ACC112 (cell line): ENCODE data around the gene CCR7.

ENCODE experiments used
- H2AFZ ChIP-seq: fragments of 200-600 bp; sonication (generic); one replicate; pipeline ENCODE4 v1.6.0; 2017; ENCODE audit warnings: antibody characterized with exemption, low read length; ENCODE audit not compliant: unreplicated experiment
- H3K27ac ChIP-seq: fragments of 200-600 bp; sonication (generic); 2 replicates; pipeline ENCODE4 v1.5.1; 2014; ENCODE audit warnings: low read depth, mild to moderate bottlenecking, antibody characterized with exemption, low read length, moderate library complexity
- H3K27me3 ChIP-seq: fragments of 200-600 bp; sonication (generic); 2 replicates; pipeline ENCODE4 v1.6.1; 2014; ENCODE audit warnings: mild to moderate bottlenecking, antibody characterized with exemption, low read length, moderate library complexity, mixed read lengths; ENCODE audit not compliant: insufficient read depth
- H3K36me3 ChIP-seq: fragments of 200-600 bp; sonication (generic); 2 replicates; pipeline ENCODE4 v1.6.1; 2016; ENCODE audit warnings: mild to moderate bottlenecking, antibody characterized with exemption, low read length, moderate library complexity, mixed read lengths; ENCODE audit not compliant: insufficient read depth
- H3K4me1 ChIP-seq: fragments of 200-600 bp; sonication (generic); one replicate; pipeline ENCODE4 v1.6.1; 2016; ENCODE audit warnings: low read length, mixed read lengths; ENCODE audit not compliant: insufficient read depth, unreplicated experiment, control insufficient read depth
- H3K4me3 ChIP-seq: fragments of 200-600 bp; sonication (generic); 2 replicates; pipeline ENCODE4 v1.5.1; 2014; ENCODE audit warnings: mild to moderate bottlenecking, low read depth, low read length
- H3K79me2 ChIP-seq: fragments of 200-600 bp; sonication (generic); one replicate; pipeline ENCODE4 v1.6.0; 2016; ENCODE audit warnings: low read length; ENCODE audit not compliant: control insufficient read depth, unreplicated experiment, insufficient read depth

Gene CCR7

GRCh38 chr17:40605306-40605705, 40.0 kb upstream of the CCR7 start:
- Histone ChIP-seq H3K27ac (no peak overlapping the region), H3K36me3 (no peaks in the 10 kb centered on the region), H3K27me3 (no peaks in the 10 kb centered on the region), H3K4me3 (no peak overlapping the region), H3K79me2 (no peaks in the 10 kb centered on the region), H2AFZ (no peak overlapping the region), H3K4me1 (no peaks in the 10 kb centered on the region)

GRCh38 chr17:40604327-40605080, 39.2 kb upstream of the CCR7 start:
- Histone ChIP-seq H3K4me3 (no peak overlapping the region), H3K36me3 (no peaks in the 10 kb centered on the region), H3K79me2 (no peaks in the 10 kb centered on the region), H2AFZ (no peak overlapping the region), H3K27me3 (no peaks in the 10 kb centered on the region), H3K4me1 (peaks cover 2% of the 10 kb centered on the region), H3K27ac (no peak overlapping the region)

- no peaks in the 10 kb centered on the region for H3K27me3 ChIP-seq
- no peak overlapping the region for H3K4me3 ChIP-seq
- peaks cover 10% of the 10 kb centered on the region for H3K4me1 ChIP-seq
- H3K79me2 ChIP-seq: no peaks in the 10 kb centered on the region
- no peak overlapping the region for H2AFZ ChIP-seq
- H3K36me3 ChIP-seq: no peaks in the 10 kb centered on the region
- H3K27ac ChIP-seq: no peak overlapping the region
Observed at GRCh38 chr17:40602445-40603443, 37.5 kb upstream of the CCR7 start.

- Histone ChIP-seq H3K27ac (no peak overlapping the region), H3K4me3 (no peak overlapping the region), H3K79me2 (no peaks in the 10 kb centered on the region), H2AFZ (no peak overlapping the region), H3K4me1 (peaks cover 10% of the 10 kb centered on the region), H3K27me3 (no peaks in the 10 kb centered on the region), H3K36me3 (no peaks in the 10 kb centered on the region)
Observed at GRCh38 chr17:40600486-40601046, 35.3 kb upstream of the CCR7 start.

- no peak overlapping the region for H2AFZ ChIP-seq
- no peaks in the 10 kb centered on the region for H3K79me2 ChIP-seq
- H3K4me3 ChIP-seq: no peak overlapping the region
- H3K27me3 ChIP-seq: no peaks in the 10 kb centered on the region
- no peaks in the 10 kb centered on the region for H3K36me3 ChIP-seq
- H3K27ac ChIP-seq: peak overlapping the region; percentile 36; the same call in 1 of the 2 replicates
- peaks cover 10% of the 10 kb centered on the region for H3K4me1 ChIP-seq
Observed at GRCh38 chr17:40599468-40599763, 34.1 kb upstream of the CCR7 start.

- H3K4me1 ChIP-seq: peaks cover 10% of the 10 kb centered on the region
- H3K36me3 ChIP-seq: no peaks in the 10 kb centered on the region
- peak overlapping the region; percentile 42; the same call in 1 of the 2 replicates for H3K27ac ChIP-seq
- no peak overlapping the region; the same call in 1 of the 2 replicates for H3K4me3 ChIP-seq
- no peaks in the 10 kb centered on the region for H3K79me2 ChIP-seq
- H2AFZ ChIP-seq: peak overlapping the region; percentile 36
- no peaks in the 10 kb centered on the region for H3K27me3 ChIP-seq
Observed at GRCh38 chr17:40598619-40599467, 33.6 kb upstream of the CCR7 start.

- Histone ChIP-seq H3K36me3 (no peaks in the 10 kb centered on the region), H3K27me3 (no peaks in the 10 kb centered on the region), H3K4me1 (peaks cover 10% of the 10 kb centered on the region), H3K79me2 (no peaks in the 10 kb centered on the region), H2AFZ (no peak overlapping the region), H3K4me3 (no peak overlapping the region), H3K27ac (no peak overlapping the region)
Observed at GRCh38 chr17:40598301-40598618, 33.0 kb upstream of the CCR7 start.

GRCh38 chr17:40597556-40598300, 32.5 kb upstream of the CCR7 start:
- H3K36me3 ChIP-seq: no peaks in the 10 kb centered on the region
- H3K4me3 ChIP-seq: no peak overlapping the region
- peaks cover 10% of the 10 kb centered on the region for H3K4me1 ChIP-seq
- H3K79me2 ChIP-seq: no peaks in the 10 kb centered on the region
- H3K27me3 ChIP-seq: no peaks in the 10 kb centered on the region
- H3K27ac ChIP-seq: no peak overlapping the region
- no peak overlapping the region for H2AFZ ChIP-seq

GRCh38 chr17:40597156-40597555, 31.9 kb upstream of the CCR7 start:
- H3K27me3 ChIP-seq: no peaks in the 10 kb centered on the region
- H3K79me2 ChIP-seq: no peaks in the 10 kb centered on the region
- no peak overlapping the region for H3K4me3 ChIP-seq
- no peaks in the 10 kb centered on the region for H3K36me3 ChIP-seq
- H2AFZ ChIP-seq: no peak overlapping the region
- H3K27ac ChIP-seq: no peak overlapping the region
- peaks cover 10% of the 10 kb centered on the region for H3K4me1 ChIP-seq
